T-helper 22 cell (primary cell): ENCODE results near the gene EPN2.

Source experiments
- DNase-seq: peaks from one replicate; pipeline ENCODE4 v3.0.0-alpha.2; 2020; ENCODE audit warnings: low read depth

EPN2 gene

DNA sequence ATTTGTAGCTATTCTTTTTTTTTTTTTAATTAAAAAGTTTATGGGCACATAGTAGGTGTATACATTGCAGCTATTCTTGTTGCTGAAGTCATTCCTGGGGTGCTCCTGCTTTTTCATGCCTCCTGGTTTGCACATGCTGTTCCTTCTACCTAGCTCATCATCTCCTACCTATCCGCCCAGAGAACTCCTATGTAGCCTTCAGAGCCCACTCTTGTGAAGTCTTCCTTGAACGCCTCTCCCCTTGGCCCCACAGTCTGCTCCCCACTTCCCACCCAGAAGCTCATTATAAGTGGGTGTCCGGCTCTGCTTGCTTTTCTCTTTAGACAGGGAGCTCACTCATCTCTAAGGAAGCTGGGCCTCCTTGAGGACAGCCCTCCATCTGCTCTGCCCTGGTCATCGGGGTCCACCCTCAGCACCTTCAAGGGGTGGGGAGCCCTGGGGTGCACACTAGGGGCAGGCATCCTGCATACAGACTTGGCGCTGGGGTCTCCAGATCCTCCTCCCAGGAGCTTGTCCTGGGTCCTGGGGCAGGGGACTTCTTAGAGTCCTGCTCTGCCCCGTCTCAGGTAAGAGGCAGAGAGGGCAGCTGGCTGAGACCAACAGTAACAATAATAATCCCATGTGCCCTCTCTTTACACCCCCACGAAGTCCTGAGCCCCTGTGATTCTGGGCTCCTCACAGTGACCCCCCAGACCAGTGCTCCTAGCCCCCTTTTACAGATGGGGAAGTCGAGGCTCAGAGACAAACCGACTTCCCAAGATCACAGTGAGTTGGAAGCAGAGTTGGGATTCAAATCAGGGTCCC, 128.9 kb downstream of the EPN2 start:
- no peak for DNase-seq

DNA sequence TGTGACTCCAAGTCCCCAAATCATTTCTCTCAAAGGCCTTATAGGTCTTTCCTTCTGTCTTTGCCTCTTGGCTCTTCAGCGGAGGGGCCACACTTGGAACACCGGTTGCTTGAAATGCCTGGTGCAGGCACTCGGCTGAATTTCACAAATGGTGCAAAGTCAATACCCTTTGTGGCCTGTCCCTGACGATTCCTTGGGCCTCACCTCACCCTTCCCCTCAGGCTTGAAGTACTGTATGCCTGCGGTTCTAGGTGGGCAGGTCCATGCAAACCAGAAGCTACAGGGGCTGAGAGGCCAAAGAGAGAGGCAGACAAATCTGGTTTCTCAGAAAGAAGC, 129.4 kb downstream of the EPN2 start:
- no peak for DNase-seq

DNA sequence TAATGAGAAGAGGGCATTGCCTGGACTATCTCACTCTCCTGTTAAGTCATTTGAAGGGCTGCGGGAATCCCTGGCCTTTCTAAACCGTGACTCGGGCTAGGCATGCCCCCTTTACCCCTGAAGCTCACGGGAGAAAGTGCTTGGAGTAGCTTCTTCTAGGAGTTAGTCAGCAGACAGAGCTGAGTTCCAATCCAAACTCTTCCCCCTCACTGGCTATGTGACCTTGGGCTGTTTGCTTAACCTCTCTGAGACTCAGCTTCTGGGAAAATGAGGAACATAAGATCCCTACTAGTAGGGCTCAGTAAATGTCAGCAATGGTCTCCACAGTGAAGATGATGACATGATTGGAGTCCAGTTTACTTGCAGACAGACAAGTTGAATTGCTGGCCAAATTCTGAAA, 131.1 kb downstream of the EPN2 start:
- DNase-seq = no peak

DNA sequence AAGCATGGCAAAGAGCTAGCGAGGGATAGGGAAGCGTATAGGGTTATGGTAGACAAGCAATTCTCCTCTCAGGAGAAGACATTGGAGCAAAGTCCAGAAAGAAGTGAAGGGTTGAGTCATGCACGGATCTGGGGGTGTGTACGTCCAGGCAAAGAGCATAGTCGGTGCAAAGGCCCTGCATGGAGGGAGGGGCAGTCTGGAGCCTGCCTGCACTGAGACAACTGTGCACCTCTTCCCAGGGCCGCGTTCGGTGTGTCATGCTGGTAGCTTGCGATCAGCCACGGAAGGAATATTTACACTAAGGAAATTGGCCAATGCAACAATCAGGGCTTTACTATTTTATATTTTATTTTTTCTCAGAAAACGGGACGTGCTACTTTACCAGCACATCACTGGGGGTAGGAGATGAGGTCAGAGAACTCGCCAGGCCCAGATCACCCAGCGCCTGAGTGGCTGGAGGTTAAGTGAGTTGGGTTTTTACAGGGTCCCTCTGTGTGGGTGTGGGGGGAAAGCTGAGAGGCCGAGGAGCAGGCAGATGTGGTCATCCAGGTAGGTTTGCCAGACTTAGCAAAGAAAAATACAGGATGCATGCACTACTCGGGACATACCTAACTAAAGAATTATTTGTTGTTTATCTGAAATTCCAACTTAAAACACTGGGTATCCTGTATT, 132.1 kb downstream of the EPN2 start:
- no peak for DNase-seq

DNA sequence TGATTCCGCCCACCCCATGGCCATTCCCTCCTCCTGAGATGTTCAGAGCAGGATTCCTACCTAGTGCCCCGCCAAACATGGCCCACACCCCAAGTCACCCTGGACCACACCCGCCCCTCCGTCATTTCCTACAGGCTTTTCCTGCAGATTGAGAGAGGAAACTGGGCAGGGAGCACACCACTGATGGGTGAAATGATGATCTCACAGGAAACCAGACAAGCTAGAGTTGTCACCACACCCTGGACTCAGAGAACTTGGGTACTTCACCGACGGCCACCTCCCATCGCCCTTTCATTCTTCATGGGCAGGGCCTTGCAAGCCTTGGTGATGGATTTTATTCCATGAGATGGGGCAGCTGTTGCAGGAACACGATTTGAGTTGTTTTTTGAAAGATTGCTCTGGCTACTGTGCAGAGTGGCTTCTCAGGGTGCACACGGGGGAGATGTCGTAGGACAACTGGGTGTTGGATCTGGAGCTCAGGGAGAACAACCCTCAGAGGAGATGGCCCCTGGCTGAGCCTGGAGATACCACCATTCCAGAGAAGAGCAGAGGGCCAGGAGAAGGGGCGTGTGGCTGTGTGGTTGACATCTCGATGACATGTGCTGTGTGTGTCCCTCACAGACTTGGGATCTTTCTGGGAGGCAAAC, 132.8 kb downstream of the EPN2 start:
- peak; percentile 12 for DNase-seq

DNA sequence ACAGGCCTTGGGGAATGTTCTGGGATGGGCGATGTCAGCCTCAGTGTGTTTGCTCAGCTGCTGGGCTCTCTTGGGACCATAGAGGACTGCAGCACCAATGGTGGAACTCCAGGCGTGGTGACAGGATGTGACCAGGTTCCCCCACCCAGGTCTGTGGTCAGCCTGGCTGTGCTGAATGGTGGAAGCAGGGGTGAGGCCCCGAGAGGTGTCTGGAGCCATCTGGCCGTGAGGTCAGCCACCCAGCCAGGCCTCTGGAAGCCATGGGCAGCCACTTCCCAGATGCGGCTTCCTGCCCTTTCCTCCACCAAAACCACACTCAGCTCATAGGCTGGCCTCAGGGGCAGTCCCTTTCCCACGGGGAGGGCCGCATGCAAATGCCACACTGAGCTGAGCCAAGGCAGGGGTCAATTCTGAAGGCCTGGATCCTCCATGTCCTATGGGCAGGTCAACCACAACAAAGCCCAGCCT, 133.4 kb downstream of the EPN2 start:
- no peak for DNase-seq

DNA sequence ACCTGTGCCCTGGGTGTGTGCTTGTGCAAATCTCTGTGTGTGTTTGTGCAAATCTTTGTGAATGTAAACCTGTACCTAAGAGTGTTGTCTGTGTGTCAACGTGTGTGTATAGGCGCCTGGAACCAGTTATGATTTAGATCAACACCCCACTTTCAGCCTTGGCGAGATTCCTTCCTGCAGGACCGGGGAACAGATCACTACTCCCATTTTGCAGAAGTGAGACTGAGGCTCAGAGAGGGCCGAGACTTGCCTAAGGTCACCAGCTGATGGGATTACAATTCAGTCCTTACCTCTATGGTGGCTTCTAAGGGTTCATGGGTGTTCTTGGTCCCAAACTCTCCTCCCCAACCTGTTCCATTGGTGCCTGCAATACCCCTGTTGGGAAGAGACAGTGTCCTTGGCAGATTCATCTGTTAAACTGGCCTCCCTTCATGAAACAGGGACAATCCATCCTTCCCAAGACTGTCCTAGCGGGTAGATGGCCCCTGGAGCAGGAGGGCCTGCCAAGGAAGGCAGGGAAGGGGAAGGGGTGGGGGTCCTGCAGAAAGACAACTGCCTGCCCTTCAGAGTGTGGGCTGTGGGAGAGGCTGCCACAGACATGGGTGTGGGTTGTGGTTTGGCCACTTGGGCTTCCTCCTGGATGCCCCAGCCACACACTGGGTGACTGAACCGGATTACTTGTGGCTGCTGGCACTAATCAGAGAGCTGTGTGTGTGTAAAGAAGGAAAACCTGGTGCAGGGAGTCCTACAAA, 134.3 kb downstream of the EPN2 start:
- no peak for DNase-seq

DNA sequence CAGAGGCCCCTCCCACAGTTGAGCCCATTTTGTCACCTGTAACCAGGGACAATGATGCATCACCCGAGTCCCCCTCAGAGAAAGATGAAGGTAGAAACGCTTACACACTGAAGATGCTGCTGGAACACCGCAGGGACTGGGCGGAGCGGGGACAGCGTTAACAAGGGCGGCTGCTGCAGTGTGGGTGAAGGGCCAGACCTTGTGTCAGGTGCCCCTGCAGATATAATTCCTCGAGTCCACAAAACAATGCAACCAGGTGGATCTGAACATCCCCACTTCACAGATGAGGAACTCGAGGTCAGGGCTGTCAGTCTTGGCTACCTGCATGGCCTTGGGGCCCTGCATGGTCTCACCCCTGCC, 134.8 kb downstream of the EPN2 start:
- DNase-seq = no peak

DNA sequence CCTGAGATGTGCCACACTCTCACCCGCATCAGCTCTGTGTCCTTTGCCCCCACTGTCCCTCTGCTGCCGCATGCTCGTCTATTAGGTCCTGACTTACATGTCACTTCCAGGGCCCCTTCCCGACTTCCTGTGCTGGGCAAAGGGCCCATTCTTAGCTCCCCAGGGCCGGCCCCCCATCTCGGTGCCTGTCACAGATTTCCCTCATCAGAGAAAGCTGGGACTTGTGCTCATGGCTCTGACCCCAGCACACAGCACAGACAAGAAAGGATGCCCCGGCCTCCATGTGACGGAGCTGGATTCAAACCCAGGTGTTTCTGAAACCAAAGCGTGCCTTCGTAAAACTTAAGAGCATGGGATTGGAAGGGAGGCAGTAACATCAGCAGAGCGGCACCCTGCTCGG, 135.3 kb downstream of the EPN2 start:
- no peak for DNase-seq

DNA sequence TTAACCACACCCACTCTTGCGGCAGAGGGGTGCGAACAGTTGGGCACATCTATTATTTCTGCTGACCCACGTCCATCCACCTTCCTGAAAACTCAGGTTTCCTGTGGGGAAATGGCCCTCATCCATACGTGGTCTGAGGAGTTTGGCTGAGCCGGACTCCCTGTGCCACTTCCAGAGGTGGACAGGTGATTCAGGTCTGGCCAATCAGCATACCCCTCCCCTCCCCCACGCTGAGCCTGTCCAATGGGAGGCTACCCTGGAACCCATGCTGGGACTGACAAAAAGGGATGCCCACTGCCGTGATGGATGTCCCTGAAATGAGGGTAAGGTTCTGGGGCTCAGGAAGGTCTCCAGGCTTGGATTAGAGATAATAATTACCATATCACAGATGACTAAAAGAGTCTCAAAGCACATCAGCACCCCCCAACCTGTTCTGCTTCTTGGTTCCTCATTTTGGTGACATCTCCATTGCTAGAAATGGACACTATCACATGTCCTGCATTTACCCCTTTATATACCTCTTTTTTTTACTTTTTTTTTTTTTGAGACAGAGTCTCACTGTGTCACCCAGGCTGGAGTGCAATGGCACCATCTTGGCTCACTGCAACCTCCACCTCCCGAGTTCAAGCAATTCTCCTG, 135.8 kb downstream of the EPN2 start:
- DNase-seq = no peak

DNA sequence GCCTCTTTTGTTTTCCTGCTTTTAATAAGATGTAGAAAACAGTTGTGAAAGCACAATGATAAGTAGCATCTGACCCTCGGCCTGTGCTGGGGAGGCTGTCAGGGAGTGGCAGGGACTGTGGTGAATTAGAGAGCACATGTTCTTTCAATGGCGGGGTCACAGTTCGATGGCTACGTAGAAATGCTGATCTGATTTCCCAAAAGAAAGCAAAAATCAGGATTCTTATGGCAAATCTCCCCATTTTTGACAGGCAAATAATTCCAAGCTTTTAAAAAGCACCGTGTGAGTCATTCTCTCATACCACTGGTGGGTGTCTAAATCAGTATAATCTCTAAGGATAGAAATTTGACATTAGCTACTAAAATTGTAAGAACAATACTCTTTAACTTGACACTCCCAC, 137.0 kb downstream of the EPN2 start:
- DNase-seq = no peak

DNA sequence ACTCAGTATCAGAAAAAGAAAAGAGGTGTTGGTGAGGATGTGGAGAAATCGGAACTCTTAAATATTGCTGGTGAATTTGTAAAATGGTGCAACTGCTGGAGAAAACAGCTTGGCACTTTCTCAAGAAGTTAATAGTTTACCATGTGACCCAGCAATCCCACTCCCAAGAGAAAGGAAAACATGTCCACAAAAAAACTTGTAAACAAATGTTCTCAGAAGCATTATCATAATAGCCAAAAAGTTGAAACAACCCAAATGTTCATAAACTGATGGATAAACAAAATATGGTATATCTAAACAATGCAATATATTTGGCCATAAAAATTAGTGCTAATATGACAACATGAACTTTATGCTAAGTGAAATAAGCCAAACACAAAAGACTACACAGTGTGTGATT, 138.6 kb downstream of the EPN2 start:
- no peak for DNase-seq

DNA sequence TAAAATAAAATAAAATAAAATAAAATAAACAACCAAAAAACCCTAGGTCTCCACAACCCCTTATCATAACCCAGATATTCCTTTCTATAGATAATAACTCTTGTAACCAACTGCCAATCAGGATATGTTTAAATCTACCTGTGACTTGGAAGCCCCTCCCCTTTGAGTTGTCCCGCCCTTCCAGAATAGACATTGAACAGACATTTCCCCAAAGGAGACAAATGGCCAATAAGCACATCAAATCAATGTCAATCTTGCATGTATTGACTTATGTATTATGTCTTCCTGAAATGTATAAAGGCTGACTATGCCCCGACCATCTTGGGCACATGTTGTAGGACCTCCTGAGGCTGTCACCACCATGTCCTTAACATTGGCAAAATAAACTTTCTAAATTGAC, 139.6 kb downstream of the EPN2 start:
- no peak for DNase-seq

DNA sequence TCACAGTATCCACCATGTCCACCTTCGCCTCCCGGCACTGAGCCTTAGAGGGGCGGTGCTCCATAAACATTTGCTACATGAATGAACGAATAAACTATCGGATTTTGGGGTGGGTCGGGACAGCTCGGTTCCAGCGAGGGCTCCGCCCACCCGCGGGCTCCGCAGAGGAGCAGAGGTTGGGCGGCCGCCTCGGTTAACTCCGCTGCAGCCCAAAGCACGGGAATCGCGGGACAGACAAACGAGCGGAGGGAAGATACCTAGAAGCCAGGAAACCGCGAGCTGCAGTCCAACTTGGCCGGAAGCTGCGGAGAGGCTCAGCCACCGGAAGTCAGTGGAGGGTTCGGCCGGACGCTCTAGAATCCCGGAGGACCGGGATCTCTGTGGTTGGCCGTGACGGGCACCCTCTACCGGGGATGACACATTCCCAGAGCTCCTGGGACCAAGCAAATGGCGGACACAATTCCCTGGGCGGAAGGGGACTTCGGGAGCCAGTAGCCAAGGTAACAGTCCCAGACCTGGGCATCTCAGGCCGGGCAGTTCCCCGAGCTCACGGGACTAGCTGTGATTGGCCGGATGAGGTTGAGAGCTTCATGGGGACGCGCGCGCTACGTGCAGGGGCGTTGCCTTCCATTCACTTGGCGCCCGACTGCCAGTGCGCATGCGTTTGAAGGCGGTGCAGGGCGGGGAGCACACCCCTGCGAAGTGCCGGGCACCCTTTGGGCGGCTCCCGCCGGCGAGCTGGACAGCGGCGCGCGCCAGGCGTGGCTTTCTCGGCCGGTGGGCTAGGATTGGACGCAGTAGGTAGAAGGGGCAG, 140.6 kb downstream of the EPN2 start:
- DNase-seq = peak; percentile 92

DNA sequence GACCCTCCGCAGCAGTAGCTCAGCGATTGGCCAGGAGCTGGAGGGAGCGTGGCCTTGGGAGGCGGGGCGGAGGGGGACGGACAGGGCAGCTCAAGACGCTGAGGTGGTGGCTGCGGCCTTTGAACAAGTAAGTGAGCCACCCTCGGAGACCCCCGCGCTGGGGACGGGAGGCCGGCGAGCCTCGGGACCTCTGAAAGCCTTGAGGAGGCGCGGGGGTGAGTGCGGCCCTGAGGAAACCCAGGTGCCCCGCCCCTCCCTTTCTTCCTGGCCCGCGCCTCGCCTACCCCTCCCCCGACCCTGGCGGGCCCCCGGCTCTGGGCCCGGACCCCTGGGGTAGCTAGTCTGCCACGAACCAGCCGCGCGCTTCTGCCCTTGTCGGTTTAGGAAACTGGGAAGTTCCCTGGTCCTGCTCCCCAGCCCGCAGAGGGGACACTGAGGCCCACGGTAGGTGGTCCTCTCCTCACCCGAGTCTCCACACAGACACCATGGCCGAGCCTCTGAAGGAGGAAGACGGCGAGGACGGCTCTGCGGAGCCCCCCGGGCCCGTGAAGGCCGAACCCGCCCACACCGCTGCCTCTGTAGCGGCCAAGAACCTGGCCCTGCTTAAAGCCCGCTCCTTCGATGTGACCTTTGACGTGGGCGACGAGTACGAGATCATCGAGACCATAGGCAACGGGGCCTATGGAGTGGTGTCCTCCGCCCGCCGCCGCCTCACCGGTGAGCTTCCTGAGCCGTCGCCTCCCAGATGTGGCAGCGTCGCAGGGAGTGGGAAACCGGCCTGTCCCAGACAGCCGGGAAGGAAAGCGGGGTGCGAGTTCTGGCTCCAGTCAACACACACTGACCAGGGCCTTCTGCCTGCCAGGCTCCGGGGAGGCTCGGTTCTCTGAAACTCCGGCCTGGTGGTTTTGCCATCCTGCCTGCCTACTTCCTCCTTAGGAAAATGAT, 141.5 kb downstream of the EPN2 start, which contains the start of gene MAPK7:
MAPK7 (plus strand) TSS at position 83 of the 945 bp plus-strand sequence; CDS start at position 486, 403 bp downstream.
- no peak for DNase-seq

DNA sequence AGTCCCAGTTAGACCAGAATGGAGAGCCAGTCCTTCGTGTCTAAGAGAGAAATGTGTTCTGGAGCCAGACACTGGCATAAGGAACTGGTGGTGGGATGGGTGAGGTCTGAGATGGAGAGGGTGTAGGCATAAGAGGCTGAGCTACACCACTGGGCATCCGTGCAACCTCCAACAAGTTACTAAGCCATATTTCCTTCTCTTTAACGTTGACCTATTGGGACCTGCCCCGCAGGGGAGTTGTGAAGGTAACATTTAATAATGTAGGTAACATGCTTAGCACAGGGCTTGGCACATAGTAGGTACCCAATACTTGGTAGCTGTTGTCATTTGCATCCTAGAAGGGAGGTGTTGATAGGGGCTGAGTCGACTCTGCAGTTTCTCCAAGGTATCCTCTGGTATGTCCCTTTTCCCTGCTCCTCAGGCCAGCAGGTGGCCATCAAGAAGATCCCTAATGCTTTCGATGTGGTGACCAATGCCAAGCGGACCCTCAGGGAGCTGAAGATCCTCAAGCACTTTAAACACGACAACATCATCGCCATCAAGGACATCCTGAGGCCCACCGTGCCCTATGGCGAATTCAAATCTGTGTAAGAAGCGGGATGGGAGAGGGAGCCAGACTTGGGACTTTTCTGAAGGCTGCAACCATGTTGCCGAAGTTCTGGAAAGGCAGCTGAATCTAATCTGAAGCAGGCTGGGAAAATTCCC, 142.3 kb downstream of the EPN2 start:
- DNase-seq = no peak

DNA sequence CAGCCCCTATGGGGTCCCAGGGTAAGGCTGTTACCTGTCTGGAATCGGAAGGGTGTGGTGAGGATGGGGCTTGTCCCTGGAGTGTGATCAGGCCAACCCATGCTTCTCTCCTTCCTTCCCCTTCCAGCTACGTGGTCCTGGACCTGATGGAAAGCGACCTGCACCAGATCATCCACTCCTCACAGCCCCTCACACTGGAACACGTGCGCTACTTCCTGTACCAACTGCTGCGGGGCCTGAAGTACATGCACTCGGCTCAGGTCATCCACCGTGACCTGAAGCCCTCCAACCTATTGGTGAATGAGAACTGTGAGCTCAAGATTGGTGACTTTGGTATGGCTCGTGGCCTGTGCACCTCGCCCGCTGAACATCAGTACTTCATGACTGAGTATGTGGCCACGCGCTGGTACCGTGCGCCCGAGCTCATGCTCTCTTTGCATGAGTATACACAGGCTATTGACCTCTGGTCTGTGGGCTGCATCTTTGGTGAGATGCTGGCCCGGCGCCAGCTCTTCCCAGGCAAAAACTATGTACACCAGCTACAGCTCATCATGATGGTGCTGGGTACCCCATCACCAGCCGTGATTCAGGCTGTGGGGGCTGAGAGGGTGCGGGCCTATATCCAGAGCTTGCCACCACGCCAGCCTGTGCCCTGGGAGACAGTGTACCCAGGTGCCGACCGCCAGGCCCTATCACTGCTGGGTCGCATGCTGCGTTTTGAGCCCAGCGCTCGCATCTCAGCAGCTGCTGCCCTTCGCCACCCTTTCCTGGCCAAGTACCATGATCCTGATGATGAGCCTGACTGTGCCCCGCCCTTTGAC, 143.5 kb downstream of the EPN2 start:
- no peak for DNase-seq

DNA sequence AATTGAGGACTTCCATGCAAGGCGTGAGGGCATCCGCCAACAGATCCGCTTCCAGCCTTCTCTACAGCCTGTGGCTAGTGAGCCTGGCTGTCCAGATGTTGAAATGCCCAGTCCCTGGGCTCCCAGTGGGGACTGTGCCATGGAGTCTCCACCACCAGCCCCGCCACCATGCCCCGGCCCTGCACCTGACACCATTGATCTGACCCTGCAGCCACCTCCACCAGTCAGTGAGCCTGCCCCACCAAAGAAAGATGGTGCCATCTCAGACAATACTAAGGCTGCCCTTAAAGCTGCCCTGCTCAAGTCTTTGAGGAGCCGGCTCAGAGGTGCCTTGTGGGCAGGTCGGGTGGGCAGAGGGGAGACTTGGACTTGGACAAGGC, 144.2 kb downstream of the EPN2 start:
- no peak for DNase-seq
